HepG2 (cell line): Measurements from ENCODE around the gene FBXL12. TPM values are rescaled to one million over a fixed set of nuclear protein-coding genes. Genes with fewer than 3 reads are reported as not detected.

Source experiments
- ATAC-seq: fragments of 200-7000 bp; cut with Tn5 transposase; 3 replicates; pipeline ENCODE4 v1.9.1; 2020; ENCODE audit warnings: mild to moderate bottlenecking, moderate library complexity
- BruUV-seq: library from RNA; stranded (reverse); fragments of 400-500 nt; replicated peaks from 2 replicates; lab custom pipeline; 2021; lab: Mats Ljungman, UMichigan
- CTCF ChIA-PET: fragments of 300-600 bp; formaldehyde crosslinking; extraction: SDS; loops from one replicate; lab custom pipeline; 2021; ENCODE audit warnings: low total read pairs, inconsistent platforms, low intra/inter-chr PET ratio; lab: Yijun Ruan, JAX
- POLR2A ChIA-PET: fragments of 350-600 bp; sonication (Branson Sonifier 250); formaldehyde crosslinking; loops from one replicate; lab custom pipeline; 2020; ENCODE audit warnings: antibody characterized with exemption, inconsistent platforms; lab: Yijun Ruan, JAX
- DNase-seq: peaks from one replicate; pipeline ENCODE4 v3.0.0-alpha.2; 2015; ENCODE audit warnings: low spot score
- FAIRE-seq: peaks from 3 replicates; lab custom pipeline; 2011; peaks lifted over from hg19 to GRCh38; lab: Jason Lieb, UNC
- H2AFZ ChIP-seq: one replicate; pipeline ENCODE4 v1.6.1; 2011; ENCODE audit warnings: low read length, inconsistent platforms
- H3K27ac ChIP-seq: fragments of 300-600 bp; 3 replicates; pipeline ENCODE4 v1.8.0; 2011; ENCODE audit warnings: mixed run types, mild to moderate bottlenecking, mixed read lengths, low read length, inconsistent platforms; ENCODE audit not compliant: insufficient read depth; ENCODE audit errors: extremely low read length
- H3K27me3 ChIP-seq, 2 experiments: fragments of 200-600 bp in 1 of 2; 2 replicates in 1 of 2; 3 replicates in 1 of 2; pipeline versions ENCODE4 v1.6.0 to v1.8.0; 2011; ENCODE audit warnings: low read length in 2 of 2, mild to moderate bottlenecking in 2 of 2, moderate library complexity in 2 of 2, inconsistent platforms in 1 of 2; ENCODE audit not compliant: insufficient read depth in 2 of 2, control insufficient read depth in 1 of 2
- H3K36me3 ChIP-seq, 2 experiments: fragments of 200-600 bp in 1 of 2; replicated peaks in 1 of 2; 2 replicates in 1 of 2; 3 replicates in 1 of 2; pipeline versions ENCODE4 v1.5.1 to v1.8.0; 2011; ENCODE audit warnings: low read length in 2 of 2, inconsistent platforms in 1 of 2; ENCODE audit not compliant: insufficient read depth in 2 of 2, control insufficient read depth in 1 of 2
- H3K4me1 ChIP-seq: 2 replicates; pipeline ENCODE4 v1.5.1; 2012; ENCODE audit warnings: low read length, inconsistent platforms; ENCODE audit not compliant: insufficient read depth
- H3K4me2 ChIP-seq: 2 replicates; pipeline ENCODE4 v1.6.0; 2011; ENCODE audit warnings: low read depth, low read length, inconsistent platforms
- H3K4me3 ChIP-seq, 3 experiments: fragments of 200-600 bp in 1 of 3; sonication (generic), shearing (Covaris generic) in 1 of 3; replicated peaks in 1 of 3; 2 replicates each; pipeline ENCODE4 v1.5.1; 2011 to 2016; ENCODE audit warnings: low read length in 3 of 3, inconsistent platforms in 2 of 3, low read depth in 2 of 3, mild to moderate bottlenecking in 2 of 3, control low read depth in 1 of 3, mixed read lengths in 1 of 3; ENCODE audit not compliant: insufficient read depth in 1 of 3
- H3K79me2 ChIP-seq: one replicate; pipeline ENCODE4 v1.6.1; 2011; ENCODE audit warnings: low read length, inconsistent platforms; ENCODE audit not compliant: insufficient read depth
- H3K9ac ChIP-seq: 2 replicates; pipeline ENCODE4 v1.6.0; 2011; ENCODE audit warnings: mild to moderate bottlenecking, low read depth, low read length, inconsistent platforms; ENCODE audit not compliant: insufficient read depth
- H3K9me3 ChIP-seq: 2 replicates; pipeline ENCODE4 v1.5.1; 2012; ENCODE audit warnings: mild to moderate bottlenecking, low read length
- H4K20me1 ChIP-seq: 2 replicates; pipeline ENCODE4 v1.6.0; 2011; ENCODE audit warnings: inconsistent platforms, mild to moderate bottlenecking, low read length, moderate library complexity; ENCODE audit not compliant: insufficient read depth
- ATF7-NPFF ChIP-seq: sonication (generic); formaldehyde crosslinking; IDR thresholded peaks from 2 replicates; pipeline ENCODE4 v1.8.1; 2023; ENCODE audit warnings: mild to moderate bottlenecking, low read depth, missing genetic modification reagents, moderate library complexity
- CREB3 ChIP-seq: sonication (generic); formaldehyde crosslinking; IDR thresholded peaks from 2 replicates; pipeline ENCODE4 v1.5.0; 2020; ENCODE audit warnings: missing genetic modification reagents
- MXI1 ChIP-seq: IDR thresholded peaks from 3 replicates; pipeline ENCODE4 v1.6.1; 2012; ENCODE audit warnings: low read depth, low read length, inconsistent platforms, borderline replicate concordance
- RFX1 ChIP-seq: fragments of 450-650 bp; IDR thresholded peaks from 2 replicates; pipeline ENCODE4 v1.6.1; 2017
- RNF219 ChIP-seq: sonication (generic); formaldehyde crosslinking; IDR thresholded peaks from 2 replicates; pipeline ENCODE4 v1.5.0; 2020; ENCODE audit warnings: mild to moderate bottlenecking, missing genetic modification reagents
- ZNF329 ChIP-seq: sonication (generic); formaldehyde crosslinking; IDR thresholded peaks from 2 replicates; pipeline ENCODE4 v1.9.0; 2021; ENCODE audit warnings: low read depth, mild to moderate bottlenecking, missing genetic modification reagents
- ZNF644 ChIP-seq: IDR thresholded peaks from 2 replicates; pipeline ENCODE4 v1.6.1; 2016; ENCODE audit warnings: low read depth
- WGBS: methylation state at CpG from one replicate; pipeline ENCODE4 v1.1.6; 2017; ENCODE audit warnings: low lambda C conversion rate; 5-methylcytosine and 5-hydroxymethylcytosine counted together
- in situ Hi-C: cut with HindIII; loops from 2 replicates; pipeline ENCODE4 v1.10.0; 2017; ENCODE audit warnings: low pct_unique_long_range_greater_than_20kb; ENCODE audit not compliant: extremely low pct_ligation_motif_present
- intact Hi-C: fragments of 100-400 bp; cut with micrococcal nuclease; formaldehyde crosslinking; loops from one replicate; pipeline ENCODE4 v1.10.0; 2022; ENCODE audit not compliant: unreplicated experiment
- polyA plus RNA-seq, 8 experiments: library from polyadenylated mRNA; depleted of rRNA in 3 of 8; stranded (reverse) in 7 of 8; unstranded in 1 of 8; fragments of >200 nt; fragmentation: Illumina TruSeq in 4 of 8; extraction: Trizol in 4 of 8; gene quantifications; 2 replicates each; pipeline versions ENCODE4 v1.2.1 to v1.2.3, GENCODE V29; 2011 to 2016; ENCODE audit warnings: low read depth in 4 of 8, missing spikeins in 1 of 8, mixed read lengths in 1 of 8; ENCODE audit not compliant: insufficient read depth in 1 of 8
- total RNA-seq, 5 experiments: library from RNA; depleted of rRNA; stranded (reverse); fragments of >200 nt; fragmentation: Illumina TruSeq; extraction: Trizol; gene quantifications; 2 replicates each; pipeline ENCODE4 v1.2.3, GENCODE V29; 2016; ENCODE audit warnings: low read depth in 1 of 5
- TF ChIP-seq, protein P1 (sequence below): sonication (generic); formaldehyde crosslinking; IDR thresholded peaks from 2 replicates; pipeline ENCODE4 v1.9.0; 2021; ENCODE audit warnings: missing genetic modification reagents, mild to moderate bottlenecking, borderline replicate concordance

Gene FBXL12
- total and polyA plus RNA-seq, 2 of the 13 experiments (the other 11 are each of a cell fraction or from before 2014, with no cell fraction given): 20.4 to 23.1 TPM

- POLR2A ChIA-PET: no interaction called here
Observed at GRCh38 chr19:9849791-9850190, 30.9 kb upstream of the FBXL12 start.

GRCh38 chr19:9848762-9849161 lies 29.9 kb upstream of the FBXL12 start:
- Histone ChIP-seq H3K4me2 (no peak overlapping the region), H3K9ac (no peak overlapping the region), H3K27me3 (no peaks in the 10 kb centered on the region), H3K79me2 (no peaks in the 10 kb centered on the region), H3K9me3 (no peaks in the 10 kb centered on the region), H3K4me1 (peaks cover 17% of the 10 kb centered on the region)
- ChIA-PET POLR2A (no interaction called here), CTCF (interaction anchor here (3.7 kb wide), 1 partner anchor 66 kb away, joined by 15 read pairs; no protein-coding TSS in a partner anchor)
- in situ Hi-C loops: loop anchor here (5.0 kb wide), 1 partner anchor 64 kb away; no protein-coding TSS in a partner anchor
- no peak for ATAC-seq
- DNase-seq: no peak
- no peak for FAIRE-seq
- TF ChIP-seq CREB3 (CRISPR knock-in tag) (no peak), RNF219 (no peak), ATF7-NPFF (no peak), ZNF329 (CRISPR knock-in tag) (no peak), MXI1 (no peak)
- TF ChIP-seq, protein P1, sequence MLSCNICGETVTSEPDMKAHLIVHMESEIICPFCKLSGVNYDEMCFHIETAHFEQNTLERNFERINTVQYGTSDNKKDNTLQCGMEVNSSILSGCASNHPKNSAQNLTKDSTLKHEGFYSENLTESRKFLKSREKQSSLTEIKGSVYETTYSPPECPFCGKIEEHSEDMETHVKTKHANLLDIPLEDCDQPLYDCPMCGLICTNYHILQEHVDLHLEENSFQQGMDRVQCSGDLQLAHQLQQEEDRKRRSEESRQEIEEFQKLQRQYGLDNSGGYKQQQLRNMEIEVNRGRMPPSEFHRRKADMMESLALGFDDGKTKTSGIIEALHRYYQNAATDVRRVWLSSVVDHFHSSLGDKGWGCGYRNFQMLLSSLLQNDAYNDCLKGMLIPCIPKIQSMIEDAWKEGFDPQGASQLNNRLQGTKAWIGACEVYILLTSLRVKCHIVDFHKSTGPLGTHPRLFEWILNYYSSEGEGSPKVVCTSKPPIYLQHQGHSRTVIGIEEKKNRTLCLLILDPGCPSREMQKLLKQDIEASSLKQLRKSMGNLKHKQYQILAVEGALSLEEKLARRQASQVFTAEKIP (CRISPR knock-in tag): no peak
- TF ChIP-seq, all 625 proteins: peak for 0
- WGBS: 98% methylated on average over 8 of the region's 23 CpGs
- no TSS peak for BruUV-seq
- H3K36me3 ChIP-seq: peaks cover 11 to 23% of the 10 kb centered on the region in 2 experiments; a peak in 4 of 5 replicates
- no peak overlapping the region for H3K4me3 ChIP-seq
- no peak overlapping the region for H2AFZ ChIP-seq
- intact Hi-C loops: no loop called here
- H3K27ac ChIP-seq: no peak overlapping the region
- no peaks in the 10 kb centered on the region for H4K20me1 ChIP-seq

More at GRCh38 chr19:9849791-9850190, 30.9 kb upstream of the FBXL12 start:
- H3K27me3 ChIP-seq: no peaks in the 10 kb centered on the region
- no peaks in the 10 kb centered on the region for H3K9me3 ChIP-seq
- H3K79me2 ChIP-seq: no peaks in the 10 kb centered on the region
- intact Hi-C loops: no loop called here
- no peak for TF ChIP-seq ZNF644 (CRISPR knock-in tag)
- TF ChIP-seq RFX1: peak; percentile 39; the same call in 1 of the 2 replicates
- TF ChIP-seq, all 625 proteins: peak for 1
- FAIRE-seq: no peak
- ATAC-seq: no peak
- Histone ChIP-seq H3K4me2 (no peak overlapping the region), H3K4me3 (no peak overlapping the region), H3K27ac (no peak overlapping the region), H3K9ac (no peak overlapping the region), H3K36me3 (peaks cover 5 to 12% of the 10 kb centered on the region in 2 experiments; a peak in 4 of 5 replicates), H4K20me1 (no peaks in the 10 kb centered on the region), H3K4me1 (peaks cover 27% of the 10 kb centered on the region), H2AFZ (no peak overlapping the region)
- 100% methylated on average over 5 of the region's 7 CpGs for WGBS
- no TSS peak for BruUV-seq
- DNase-seq: no peak
- CTCF ChIA-PET: interaction anchor here (3.7 kb wide), 1 partner anchor 65 kb away, joined by 15 read pairs; no protein-coding TSS in a partner anchor
- in situ Hi-C loops: loop anchor here (5.0 kb wide), 1 partner anchor 63 kb away; no protein-coding TSS in a partner anchor
